IMR-90 (cell line): ENCODE data around the gene PRKACB. TPM values are rescaled to one million over a fixed set of nuclear protein-coding genes. Genes with fewer than 3 reads are reported as not detected.
A peak's percentile ranks its signal among the peaks of the same experiment; 100 is the strongest.

ENCODE experiments used
- ATAC-seq: fragments of 200-7000 bp; cut with Tn5 transposase; 2 replicates; pipeline ENCODE4 v1.9.1; 2020; ENCODE audit warnings: low read depth, mild to moderate bottlenecking, moderate library complexity
- BruUV-seq: library from RNA; stranded (reverse); fragments of 400-500 nt; replicated peaks from 2 replicates; lab custom pipeline; 2021; lab: Mats Ljungman, UMichigan
- CTCF ChIA-PET: fragments of 300-600 bp; formaldehyde crosslinking; extraction: SDS; loops from one replicate; lab custom pipeline; 2021; ENCODE audit warnings: antibody characterized with exemption; lab: Yijun Ruan, JAX
- POLR2A ChIA-PET: fragments of 300-600 bp; sonication (Branson Sonifier 250); formaldehyde crosslinking; loops from one replicate; lab custom pipeline; 2022; ENCODE audit warnings: antibody characterized with exemption; ENCODE audit not compliant: unreplicated experiment; lab: Charles Lee
- DNase-seq: peaks from one replicate; pipeline ENCODE4 v3.0.0; 2013
- H2AFZ ChIP-seq: replicated peaks from 2 replicates; pipeline ENCODE3; 2013; ENCODE audit warnings: low read length, mild to moderate bottlenecking; ENCODE audit not compliant: poor library complexity
- H2AK5ac ChIP-seq: 2 replicates; pipeline ENCODE4 v1.6.1; 2013; ENCODE audit warnings: low read depth, low read length, inconsistent platforms
- H2AK9ac ChIP-seq: replicated peaks from 2 replicates; pipeline ENCODE3; 2013; ENCODE audit warnings: mild to moderate bottlenecking, low read depth, low read length, moderate library complexity; ENCODE audit not compliant: poor library complexity
- H2BK120ac ChIP-seq: 2 replicates; pipeline ENCODE4 v1.6.1; 2013; ENCODE audit warnings: low read depth, low read length, inconsistent platforms
- H2BK15ac ChIP-seq: 3 replicates; pipeline ENCODE4 v1.6.1; 2013; ENCODE audit warnings: low read depth, low read length, inconsistent platforms
- H2BK20ac ChIP-seq: 2 replicates; pipeline ENCODE4 v1.6.1; 2013; ENCODE audit warnings: low read depth, mild to moderate bottlenecking, inconsistent platforms, low read length, moderate library complexity
- H2BK5ac ChIP-seq: 2 replicates; pipeline ENCODE4 v1.6.1; 2013; ENCODE audit warnings: mild to moderate bottlenecking, low read depth, low read length, inconsistent platforms; ENCODE audit not compliant: poor library complexity, severe bottlenecking
- H3K14ac ChIP-seq: replicated peaks from 2 replicates; pipeline ENCODE4 v1.6.1; 2013; ENCODE audit warnings: low read depth, low read length, inconsistent platforms
- H3K18ac ChIP-seq: 2 replicates; pipeline ENCODE4 v1.6.1; 2013; ENCODE audit warnings: low read depth, low read length, control low read depth
- H3K23ac ChIP-seq: 2 replicates; pipeline ENCODE4 v1.6.1; 2013; ENCODE audit warnings: low read depth, low read length, inconsistent platforms
- H3K27ac ChIP-seq: 2 replicates; pipeline ENCODE4 v1.5.1; 2013; ENCODE audit warnings: mild to moderate bottlenecking, control low read depth, low read length; ENCODE audit not compliant: insufficient read depth
- H3K27me3 ChIP-seq: 2 replicates; pipeline ENCODE4 v1.6.1; 2013; ENCODE audit warnings: low read length; ENCODE audit not compliant: control insufficient read depth, insufficient read depth
- H3K36me3 ChIP-seq: 2 replicates; pipeline ENCODE4 v1.6.1; 2013; ENCODE audit warnings: low read length, mixed read lengths; ENCODE audit not compliant: control insufficient read depth, insufficient read depth
- H3K4ac ChIP-seq: 2 replicates; pipeline ENCODE4 v1.6.1; 2013; ENCODE audit warnings: low read depth, low read length, inconsistent platforms
- H3K4me1 ChIP-seq: 2 replicates; pipeline ENCODE4 v1.6.1; 2013; ENCODE audit warnings: low read length, mixed read lengths; ENCODE audit not compliant: control insufficient read depth, insufficient read depth
- H3K4me2 ChIP-seq: 2 replicates; pipeline ENCODE4 v1.6.1; 2013; ENCODE audit warnings: low read depth, mild to moderate bottlenecking, control low read depth, low read length, moderate library complexity
- H3K4me3 ChIP-seq: 2 replicates; pipeline ENCODE4 v1.5.1; 2013; ENCODE audit warnings: low read depth, mild to moderate bottlenecking, control low read depth, low read length, moderate library complexity; ENCODE audit not compliant: insufficient read depth
- H3K56ac ChIP-seq: 2 replicates; pipeline ENCODE4 v1.6.1; 2013; ENCODE audit warnings: low read length, inconsistent platforms; ENCODE audit not compliant: insufficient read depth; ENCODE audit errors: extremely low read depth
- H3K79me1 ChIP-seq, 2 experiments: 2 replicates each; pipeline ENCODE4 v1.6.1; 2013; ENCODE audit warnings: low read length in 2 of 2, inconsistent platforms in 1 of 2, low read depth in 1 of 2
- H3K9ac ChIP-seq: 2 replicates; pipeline ENCODE4 v1.6.1; 2013; ENCODE audit warnings: low read depth, low read length, control low read depth
- H3K9me1 ChIP-seq: 2 replicates; pipeline ENCODE4 v1.6.1; 2013; ENCODE audit warnings: low read length, inconsistent platforms; ENCODE audit not compliant: insufficient read depth
- H3K9me3 ChIP-seq: 2 replicates; pipeline ENCODE4 v1.6.1; 2013; ENCODE audit warnings: low read length; ENCODE audit not compliant: control insufficient read depth, insufficient read depth
- H4K20me1 ChIP-seq: 2 replicates; pipeline ENCODE4 v1.6.1; 2013; ENCODE audit warnings: low read length, inconsistent platforms; ENCODE audit not compliant: insufficient read depth
- H4K5ac ChIP-seq: 2 replicates; pipeline ENCODE4 v1.6.1; 2013; ENCODE audit warnings: mild to moderate bottlenecking, low read depth, low read length, control low read depth
- H4K8ac ChIP-seq, 2 experiments: 2 replicates each; pipeline ENCODE4 v1.6.1; 2013; ENCODE audit warnings: low read depth in 2 of 2, low read length in 2 of 2, control low read depth in 1 of 2, inconsistent platforms in 1 of 2
- H4K91ac ChIP-seq: 2 replicates; pipeline ENCODE4 v1.6.1; 2013; ENCODE audit warnings: low read depth, low read length, inconsistent platforms; ENCODE audit not compliant: insufficient read depth
- BHLHE40 ChIP-seq: fragments of 150-350 bp; IDR thresholded peaks from 2 replicates; pipeline ENCODE4 v1.6.1; 2016; ENCODE audit warnings: mild to moderate bottlenecking, low read depth, low read length
- FOS ChIP-seq: fragments of 150-350 bp; IDR thresholded peaks from 2 replicates; pipeline ENCODE4 v1.6.1; 2016; ENCODE audit warnings: low read depth, low read length
- MAZ ChIP-seq: IDR thresholded peaks from 2 replicates; pipeline ENCODE4 v1.6.1; 2012; ENCODE audit warnings: low read depth, mild to moderate bottlenecking, low read length, improper control_type of control experiment, moderate library complexity, borderline replicate concordance
- POLR2A ChIP-seq: IDR thresholded peaks from 2 replicates; pipeline ENCODE4 v1.6.1; 2012; ENCODE audit warnings: mild to moderate bottlenecking, low read depth, low read length
- RAD21 ChIP-seq: IDR thresholded peaks from 2 replicates; pipeline ENCODE4 v1.6.1; 2012; ENCODE audit warnings: low read length, improper control_type of control experiment
- RCOR1 ChIP-seq: IDR thresholded peaks from 2 replicates; pipeline ENCODE4 v1.6.1; 2012; ENCODE audit warnings: mild to moderate bottlenecking, low read length, improper control_type of control experiment; ENCODE audit not compliant: insufficient replicate concordance
- RFX5 ChIP-seq: IDR thresholded peaks from 2 replicates; pipeline ENCODE4 v1.8.0; 2012; ENCODE audit warnings: low read depth, mild to moderate bottlenecking, low read length, moderate library complexity
- SMC3 ChIP-seq: fragments of 150-350 bp; IDR thresholded peaks from 2 replicates; pipeline ENCODE4 v1.6.1; 2016; ENCODE audit warnings: low read depth, mild to moderate bottlenecking, antibody characterized with exemption, low read length, moderate library complexity
- WGBS, 2 experiments: methylation state at CpG; one replicate each; pipeline versions ENCODE4 v1.1.5 to v1.1.7; 2013; ENCODE audit warnings: missing lambda C conversion rate in 2 of 2; ENCODE audit not compliant: insufficient read length in 1 of 2; ENCODE audit errors: extremely low coverage in 2 of 2; 5-methylcytosine and 5-hydroxymethylcytosine counted together
- dilution Hi-C: fragments of 300-500 bp; cut with HindIII; formaldehyde crosslinking; loops from one replicate; pipeline ENCODE4 v1.14.3; 2018; ENCODE audit warnings: low sequenced_read_pairs; ENCODE audit not compliant: unreplicated experiment
- in situ Hi-C: fragments of 300-500 bp; cut with MboI; formaldehyde crosslinking; loops from 3 replicates; pipeline ENCODE4 v1.14.3; 2019; ENCODE audit warnings: low sequenced_read_pairs, inconsistent platforms, mixed read lengths
- intact Hi-C: fragments of 100-400 bp; cut with micrococcal nuclease; formaldehyde crosslinking; loops from 2 replicates; pipeline ENCODE4 v1.10.0; 2022
- polyA plus RNA-seq, 3 experiments: library from polyadenylated mRNA; depleted of rRNA; stranded (reverse); fragments of >200 nt; gene quantifications; 2 replicates each; pipeline ENCODE4 v1.2.3, GENCODE V29; 2012; ENCODE audit warnings: low replicate concordance in 1 of 3
- total RNA-seq: library from RNA; depleted of rRNA; stranded (reverse); fragments of >200 nt; gene quantifications from 2 replicates; pipeline ENCODE4 v1.2.3, GENCODE V29; 2012

PRKACB gene
- total and polyA plus RNA-seq, 2 of the 4 experiments (the other 2 are of a cell fraction) = 8.2 to 8.3 TPM

- Histone ChIP-seq H3K23ac (peak overlapping the region; percentile 65; the same call in 1 of the 2 replicates), H4K91ac (peak overlapping the region; percentile 66), H3K18ac (peak overlapping the region; percentile 99), H3K27ac (peak overlapping the region; percentile 50), H4K20me1 (no peaks in the 10 kb centered on the region), H2BK5ac (peak overlapping the region; percentile 98), H3K9ac (no peak overlapping the region), H3K56ac (peak overlapping the region; percentile 60), H3K79me1 (no peaks in the 10 kb centered on the region; a peak in 1 of 4 replicates), H3K4me2 (peak overlapping the region; percentile 71; the same call in 1 of the 2 replicates), H3K9me3 (no peaks in the 10 kb centered on the region), H2BK15ac (peak overlapping the region; percentile 96), H3K27me3 (no peaks in the 10 kb centered on the region), H3K36me3 (no peaks in the 10 kb centered on the region), H4K5ac (peak overlapping the region; percentile 81), H2AK9ac (no peak overlapping the region), H3K4me3 (no peak overlapping the region), H3K4ac (peak overlapping the region; percentile 94), H2AFZ (peak overlapping the region; percentile 69), H3K14ac (peak overlapping the region; percentile 80), H3K9me1 (no peaks in the 10 kb centered on the region), H2BK120ac (peak overlapping the region; percentile 93), H4K8ac (peak overlapping the region; percentile 16 to 87; a peak in 3 of 4 replicates), H2AK5ac (peak overlapping the region; percentile 70; the same call in 1 of the 2 replicates), H3K4me1 (peaks cover 5% of the 10 kb centered on the region; the same call in 1 of the 2 replicates), H2BK20ac (peak overlapping the region; percentile 97)
- intact Hi-C loops = loop anchor here (5.0 kb wide), 1 partner anchor 186 kb away; no protein-coding TSS in a partner anchor
- dilution Hi-C loops = no loop called here
- POLR2A ChIA-PET = interaction anchor here (0.6 kb wide), 1 partner anchor 109 kb away, joined by 4 read pairs; no protein-coding TSS in a partner anchor
- BruUV-seq = no TSS peak
- CTCF ChIA-PET = interaction anchor here (1.1 kb wide), 1 partner anchor 11 kb away, joined by 3 read pairs; no protein-coding TSS in a partner anchor
- no peak; the same call in 1 of the 2 replicates for ATAC-seq
- TF ChIP-seq RCOR1 (no peak), BHLHE40 (no peak), MAZ (no peak), RAD21 (no peak), SMC3 (no peak), POLR2A (no peak), FOS (no peak), RFX5 (no peak)
- WGBS, 2 experiments = no CpG with 5 or more reads among the region's 4 CpGs
- no peak for DNase-seq
- in situ Hi-C loops = no loop called here
These were observed 102.1 kb downstream of the PRKACB start for GRCh38 chr1:84246213-84246612.
